Measurements from ENCODE around the gene JTB.

DNA sequence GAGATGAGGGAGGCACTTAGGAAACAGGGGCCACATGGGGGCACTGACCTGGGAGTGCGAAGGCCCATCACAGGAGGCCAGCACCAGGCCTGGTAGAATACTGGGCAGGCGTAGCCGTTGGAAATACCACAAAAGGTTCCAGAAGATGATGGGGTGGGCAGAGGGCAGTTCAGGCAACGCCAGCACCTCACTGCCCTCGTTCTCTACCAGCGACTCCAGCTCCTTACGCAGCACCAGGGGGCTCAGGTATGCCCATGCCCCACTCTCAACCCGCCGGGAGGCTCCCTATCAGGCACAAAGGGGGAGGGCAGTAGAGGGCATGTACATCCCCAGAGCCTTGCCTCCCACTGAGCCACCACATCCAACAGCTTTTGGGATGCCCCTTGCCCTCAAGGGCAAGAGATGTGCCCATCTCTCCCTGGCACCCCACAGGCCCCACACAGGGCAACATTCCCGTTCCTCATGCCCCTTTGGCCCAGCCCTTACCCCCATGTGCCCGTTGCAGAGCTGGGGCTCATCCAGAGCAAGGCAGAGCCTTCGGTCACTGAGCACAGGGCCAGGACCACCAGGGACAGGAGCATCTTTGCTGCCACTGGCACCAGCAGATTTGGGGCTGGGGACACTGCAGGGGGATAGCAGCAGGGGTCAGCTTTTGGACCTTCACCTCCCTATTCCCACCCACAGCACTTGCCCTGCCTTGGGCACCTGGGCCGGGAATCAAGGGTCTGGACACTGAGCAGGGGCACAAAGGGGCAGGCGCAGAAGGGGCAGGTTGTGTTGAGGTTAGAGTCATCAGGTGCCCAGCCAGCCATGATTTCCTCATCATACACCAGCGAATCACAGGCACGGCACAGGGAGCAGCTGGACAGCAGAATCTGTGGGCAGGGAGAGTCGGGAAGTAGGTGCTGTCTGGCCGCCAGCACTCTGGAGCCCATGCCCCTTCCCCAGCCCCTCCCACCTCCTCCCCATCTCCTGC lies 45.0 kb downstream of the JTB start:
- no peak for TF ChIP-seq POLR2AphosphoS5 (IDR thresholded peaks at IDR 0.05; ENCODE audit: low read depth, low read length)
- TF ChIP-seq POLR2A (IDR thresholded peaks at IDR 0.05; ENCODE audit: low read depth, low read length) = no peak; the same call in 1 of the 2 replicates
